Parathyroid adenoma (tissue), 2 donors: ENCODE results near the gene TRIM71.

ENCODE experiments used
- H2AFZ ChIP-seq: fragments of 300-600 bp; sonication (generic); one replicate; pipeline ENCODE4 v1.7.0; 2017; ENCODE audit warnings: antibody characterized with exemption, mild to moderate bottlenecking
- H3K27ac ChIP-seq: fragments of 300-600 bp; sonication (generic); one replicate; pipeline ENCODE4 v1.7.0; 2017
- H3K27me3 ChIP-seq: fragments of 300-600 bp; sonication (generic); one replicate; pipeline ENCODE4 v1.7.0; 2017; ENCODE audit warnings: low read length; ENCODE audit not compliant: control insufficient read depth, insufficient read depth
- H3K36me3 ChIP-seq: fragments of 300-600 bp; sonication (generic); one replicate; pipeline ENCODE4 v1.7.0; 2017; ENCODE audit warnings: low read length; ENCODE audit not compliant: control insufficient read depth, insufficient read depth
- H3K4me1 ChIP-seq: fragments of 300-600 bp; sonication (generic); one replicate; pipeline ENCODE4 v1.7.0; 2017; ENCODE audit warnings: control low read depth
- H3K4me2 ChIP-seq: fragments of 300-600 bp; sonication (generic); one replicate; pipeline ENCODE4 v1.7.0; 2017; ENCODE audit warnings: low read length
- H3K4me3 ChIP-seq: fragments of 300-600 bp; sonication (generic); one replicate; pipeline ENCODE4 v1.7.0; 2017; ENCODE audit warnings: low read depth, low read length
- H3K79me2 ChIP-seq: fragments of 300-600 bp; sonication (generic); one replicate; pipeline ENCODE4 v1.7.0; 2017; ENCODE audit warnings: control low read depth
- H3K9ac ChIP-seq: fragments of 300-600 bp; sonication (generic); one replicate; pipeline ENCODE4 v1.7.0; 2017; ENCODE audit warnings: mild to moderate bottlenecking
- H3K9me3 ChIP-seq: fragments of 300-600 bp; sonication (generic); one replicate; pipeline ENCODE4 v1.7.0; 2017; ENCODE audit warnings: low read length; ENCODE audit not compliant: control insufficient read depth
- TF ChIP-seq, protein P1 (sequence below): fragments of 300-600 bp; sonication (generic); IDR thresholded peaks from one replicate; pipeline ENCODE4 v1.7.0; 2017; ENCODE audit warnings: antibody characterized with exemption, mild to moderate bottlenecking
- donor health status: primary hyperparathyroidism.

Gene TRIM71

DNA sequence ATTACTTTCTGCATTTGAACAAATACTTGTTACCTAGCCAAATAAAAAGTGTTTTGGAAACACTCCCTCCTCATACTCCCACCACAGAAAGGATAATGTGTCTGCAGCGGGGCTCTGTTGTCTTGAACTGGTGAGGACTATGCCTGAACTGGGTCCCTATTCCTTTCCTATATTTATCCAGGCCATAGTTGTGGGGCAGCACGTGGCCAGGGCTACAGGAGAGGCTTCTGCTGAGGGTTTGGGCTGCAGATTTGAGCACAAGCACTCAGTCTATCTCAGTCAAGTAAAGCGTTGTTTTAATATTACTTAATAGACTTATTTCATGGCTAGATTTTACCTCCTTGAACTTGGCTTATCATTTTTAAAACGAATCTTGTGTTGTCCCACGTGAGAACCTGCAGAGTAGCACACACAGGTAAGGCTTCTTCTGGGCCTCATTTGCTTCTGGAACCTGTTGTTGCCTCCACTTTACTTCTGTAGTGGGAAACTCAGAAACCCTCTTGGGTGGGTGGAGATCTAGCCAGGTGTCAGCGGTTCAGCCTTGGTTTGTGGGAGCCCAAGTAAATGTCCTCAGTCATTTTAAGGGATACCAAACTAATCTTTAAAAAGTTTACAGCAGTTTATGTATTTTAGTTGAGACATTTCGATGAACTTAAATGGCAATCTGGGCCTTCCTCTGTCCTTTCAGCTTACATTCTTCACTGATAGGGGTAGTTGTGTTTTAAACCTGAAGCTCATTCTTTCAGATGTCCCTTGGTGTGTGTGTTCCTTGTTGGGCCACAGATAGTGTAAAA, 51.1 kb downstream of the TRIM71 start:
- no peak overlapping the region for H3K9ac ChIP-seq
- H2AFZ ChIP-seq, result no peak overlapping the region
- H3K9me3 ChIP-seq, result no peaks in the 10 kb centered on the region
- H3K79me2 ChIP-seq, result no peaks in the 10 kb centered on the region
- no peak overlapping the region for H3K4me3 ChIP-seq
- H3K27ac ChIP-seq, result no peak overlapping the region
- TF ChIP-seq, protein P1, sequence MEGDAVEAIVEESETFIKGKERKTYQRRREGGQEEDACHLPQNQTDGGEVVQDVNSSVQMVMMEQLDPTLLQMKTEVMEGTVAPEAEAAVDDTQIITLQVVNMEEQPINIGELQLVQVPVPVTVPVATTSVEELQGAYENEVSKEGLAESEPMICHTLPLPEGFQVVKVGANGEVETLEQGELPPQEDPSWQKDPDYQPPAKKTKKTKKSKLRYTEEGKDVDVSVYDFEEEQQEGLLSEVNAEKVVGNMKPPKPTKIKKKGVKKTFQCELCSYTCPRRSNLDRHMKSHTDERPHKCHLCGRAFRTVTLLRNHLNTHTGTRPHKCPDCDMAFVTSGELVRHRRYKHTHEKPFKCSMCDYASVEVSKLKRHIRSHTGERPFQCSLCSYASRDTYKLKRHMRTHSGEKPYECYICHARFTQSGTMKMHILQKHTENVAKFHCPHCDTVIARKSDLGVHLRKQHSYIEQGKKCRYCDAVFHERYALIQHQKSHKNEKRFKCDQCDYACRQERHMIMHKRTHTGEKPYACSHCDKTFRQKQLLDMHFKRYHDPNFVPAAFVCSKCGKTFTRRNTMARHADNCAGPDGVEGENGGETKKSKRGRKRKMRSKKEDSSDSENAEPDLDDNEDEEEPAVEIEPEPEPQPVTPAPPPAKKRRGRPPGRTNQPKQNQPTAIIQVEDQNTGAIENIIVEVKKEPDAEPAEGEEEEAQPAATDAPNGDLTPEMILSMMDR, result no peak
- no peaks in the 10 kb centered on the region for H3K36me3 ChIP-seq
- H3K4me1 ChIP-seq, result peaks cover 3% of the 10 kb centered on the region
- H3K4me2 ChIP-seq, result no peak overlapping the region
- no peaks in the 10 kb centered on the region for H3K27me3 ChIP-seq

DNA sequence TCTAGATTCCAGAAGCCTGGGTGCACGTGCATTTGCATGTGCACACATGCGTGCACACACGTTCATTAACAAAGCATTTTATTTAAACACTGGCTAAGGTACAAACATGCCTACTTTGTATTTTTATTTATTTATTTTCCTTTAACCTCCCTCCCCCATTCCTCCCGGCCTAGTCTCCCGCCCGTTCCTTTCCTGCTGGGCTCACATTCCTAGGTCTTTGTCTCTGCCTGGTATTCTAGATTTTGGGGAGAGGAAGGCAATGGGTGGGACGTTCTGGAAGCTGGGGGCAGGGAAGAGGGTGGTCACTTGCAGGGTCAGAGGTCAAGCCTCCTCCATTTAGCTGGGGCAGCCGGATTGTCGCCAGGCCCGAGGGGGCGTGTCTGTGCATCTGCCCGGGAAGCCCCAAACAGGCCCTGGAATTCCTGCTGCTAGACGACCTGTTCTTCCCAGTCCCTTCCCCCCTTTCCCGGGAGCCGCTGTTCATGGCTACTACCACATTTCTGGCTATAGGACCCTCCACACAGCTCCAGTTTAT, 51.8 kb downstream of the TRIM71 start:
- H3K9ac ChIP-seq, result no peak overlapping the region
- H3K79me2 ChIP-seq, result no peaks in the 10 kb centered on the region
- TF ChIP-seq, protein P1, result no peak
- H3K27me3 ChIP-seq, result no peaks in the 10 kb centered on the region
- no peak overlapping the region for H3K4me3 ChIP-seq
- H3K4me1 ChIP-seq, result peaks cover 3% of the 10 kb centered on the region
- no peak overlapping the region for H3K4me2 ChIP-seq
- H3K9me3 ChIP-seq, result no peaks in the 10 kb centered on the region
- no peak overlapping the region for H2AFZ ChIP-seq
- no peak overlapping the region for H3K27ac ChIP-seq
- H3K36me3 ChIP-seq, result no peaks in the 10 kb centered on the region

DNA sequence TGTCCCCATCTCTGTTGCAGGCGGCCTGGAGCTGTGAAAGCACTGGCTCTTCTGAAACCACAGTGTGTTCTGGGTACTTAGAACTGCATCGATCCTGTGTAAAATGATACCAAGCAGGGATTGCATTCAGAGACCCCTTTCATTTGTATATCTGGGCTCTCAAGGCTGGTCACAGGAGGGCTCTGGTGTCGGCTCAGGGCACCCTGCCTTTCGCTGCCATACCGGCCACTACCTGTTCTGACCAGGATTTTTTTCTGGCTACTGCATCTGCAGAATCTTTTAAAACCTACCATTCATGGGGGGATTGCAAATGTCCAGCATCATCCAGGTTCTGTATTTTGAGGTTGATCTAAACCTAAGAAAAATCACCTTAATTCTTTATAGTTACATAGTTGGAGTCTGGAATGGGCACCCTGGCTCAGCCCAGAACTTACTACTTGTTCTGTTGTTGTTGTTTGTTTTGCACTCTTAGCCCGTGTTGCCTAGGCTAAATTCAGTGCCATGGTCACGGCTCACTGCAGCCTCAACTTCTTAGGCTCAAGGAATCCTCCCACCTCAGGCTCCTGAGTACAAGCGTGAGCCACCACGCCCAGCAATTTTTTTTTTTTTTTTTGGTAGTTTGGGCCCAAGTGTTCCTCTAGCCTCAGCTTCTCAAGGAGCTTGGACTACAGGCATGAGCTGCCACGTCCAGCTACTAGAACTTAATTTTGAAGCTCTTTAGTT, 52.7 kb downstream of the TRIM71 start:
- Histone ChIP-seq H3K9ac (no peak overlapping the region), H3K27me3 (no peaks in the 10 kb centered on the region), H3K4me1 (peaks cover 3% of the 10 kb centered on the region), H3K4me2 (no peak overlapping the region), H3K4me3 (no peak overlapping the region), H3K27ac (no peak overlapping the region), H2AFZ (no peak overlapping the region), H3K9me3 (no peaks in the 10 kb centered on the region), H3K36me3 (no peaks in the 10 kb centered on the region), H3K79me2 (no peaks in the 10 kb centered on the region)
- TF ChIP-seq, protein P1, result no peak

DNA sequence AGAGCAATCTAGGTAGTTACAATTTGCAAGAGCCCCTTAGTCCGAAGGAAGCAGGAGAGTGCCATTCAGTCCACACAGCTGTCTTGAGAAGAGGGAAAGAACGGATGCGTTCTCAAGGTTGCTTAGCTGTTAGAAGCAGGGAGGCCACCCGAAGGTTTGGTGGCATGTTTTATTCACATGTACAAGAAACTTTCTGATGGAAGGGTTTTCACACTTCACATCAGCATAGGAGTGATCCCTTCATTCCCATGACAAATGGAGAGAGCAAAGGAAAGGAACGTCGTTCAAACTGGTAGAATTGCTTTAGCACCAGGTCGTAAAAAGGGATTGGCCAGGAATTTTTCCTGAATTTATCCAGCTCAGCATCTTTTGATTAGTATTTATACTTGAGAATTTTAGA, 53.5 kb downstream of the TRIM71 start:
- Histone ChIP-seq H3K4me2 (no peak overlapping the region), H3K4me1 (peaks cover 3% of the 10 kb centered on the region), H3K4me3 (no peak overlapping the region), H3K27ac (no peak overlapping the region), H3K9me3 (no peaks in the 10 kb centered on the region), H2AFZ (no peak overlapping the region), H3K9ac (no peak overlapping the region), H3K36me3 (no peaks in the 10 kb centered on the region), H3K79me2 (no peaks in the 10 kb centered on the region), H3K27me3 (no peaks in the 10 kb centered on the region)
- TF ChIP-seq, protein P1, result no peak
